DMS 273 (cell line): ENCODE results near the gene CPVL.

Source experiments
- DNase-seq: peaks from one replicate; lab custom pipeline; 2025; ENCODE audit not compliant: unreplicated experiment; lab: John Stamatoyannopoulos, UW

CPVL gene

DNA sequence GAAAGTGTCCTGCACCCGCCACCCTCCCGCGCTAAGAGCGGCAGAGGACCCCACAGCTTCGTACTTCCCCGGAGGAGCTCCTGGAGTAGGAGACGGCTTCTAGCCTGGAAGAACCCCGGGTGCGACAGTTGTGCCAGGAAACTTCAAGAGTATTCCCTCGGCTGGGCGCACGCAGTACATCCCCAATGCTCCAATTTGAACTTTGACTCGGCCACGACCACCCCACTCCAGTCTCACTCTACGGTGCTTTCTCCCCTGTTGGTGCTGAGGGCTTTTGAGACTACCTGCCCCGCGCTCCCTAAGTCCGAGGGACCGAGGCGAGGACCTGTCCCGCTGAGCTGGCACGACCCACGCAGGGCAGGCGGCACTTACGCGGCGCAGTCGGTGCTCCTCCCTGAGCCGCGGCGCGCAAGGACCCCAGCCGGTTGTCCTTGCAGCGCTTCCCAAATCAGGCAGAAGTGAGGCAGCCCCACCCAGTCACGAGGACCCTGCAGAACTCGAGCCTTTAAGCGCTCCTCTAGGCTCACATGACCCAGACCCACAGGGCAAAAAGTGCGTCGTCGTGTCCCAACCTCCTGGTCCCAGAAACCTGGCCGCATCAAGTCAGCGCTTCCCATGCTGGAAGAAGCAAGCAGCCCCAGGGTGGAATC, at the start of gene CPVL:
CPVL (minus strand) TSS at position 481 of the 650 bp plus-strand sequence. CDS start 25,476 bp downstream, outside the sequence.
- DNase-seq, result peak; percentile 99

DNA sequence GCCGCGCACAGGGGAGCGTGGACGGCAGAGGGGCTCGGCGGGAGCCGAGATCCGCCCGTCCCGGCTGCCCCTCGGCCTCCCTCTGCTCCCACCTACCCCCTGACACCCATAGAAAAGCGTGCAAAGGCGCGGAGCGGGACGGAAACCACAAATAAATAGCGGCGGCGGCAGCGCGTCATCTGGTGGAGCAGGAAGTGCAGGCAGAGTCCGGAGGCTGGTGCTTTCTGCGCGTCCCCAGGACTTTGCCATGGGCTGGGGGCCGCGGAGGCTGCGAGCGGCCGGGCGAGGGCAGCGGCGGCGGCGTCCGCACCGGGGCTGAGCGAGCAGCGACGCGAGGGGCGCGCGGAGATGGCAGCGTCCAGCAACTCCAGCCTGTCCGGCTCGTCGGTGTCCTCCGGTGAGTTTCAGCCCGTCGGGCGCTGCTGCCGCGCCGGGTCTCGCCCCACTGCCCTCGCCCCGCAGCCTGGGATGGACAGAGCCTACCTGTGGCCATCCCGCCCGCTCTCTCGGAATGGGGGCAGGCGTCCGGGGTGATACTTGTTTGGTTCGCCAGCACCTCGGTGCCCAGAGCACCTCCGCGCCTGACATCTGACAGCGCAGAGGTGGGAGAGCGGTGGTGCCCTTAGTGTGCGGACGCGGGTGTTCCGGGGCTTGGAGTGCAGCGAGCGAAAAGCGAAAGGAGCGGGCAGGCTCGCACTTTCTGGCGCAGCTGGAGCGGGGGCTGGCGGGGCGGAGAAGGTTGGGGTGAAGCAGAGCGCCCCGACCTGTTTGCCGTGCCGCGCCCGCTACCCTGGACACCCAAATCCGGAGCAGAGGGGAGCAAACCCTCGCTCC, 48.5 kb upstream of the CPVL start, which contains the start of gene CHN2:
CHN2 (plus strand) TSS at position 182 of the 834 bp plus-strand sequence.
- DNase-seq, result peak; percentile 94

DNA sequence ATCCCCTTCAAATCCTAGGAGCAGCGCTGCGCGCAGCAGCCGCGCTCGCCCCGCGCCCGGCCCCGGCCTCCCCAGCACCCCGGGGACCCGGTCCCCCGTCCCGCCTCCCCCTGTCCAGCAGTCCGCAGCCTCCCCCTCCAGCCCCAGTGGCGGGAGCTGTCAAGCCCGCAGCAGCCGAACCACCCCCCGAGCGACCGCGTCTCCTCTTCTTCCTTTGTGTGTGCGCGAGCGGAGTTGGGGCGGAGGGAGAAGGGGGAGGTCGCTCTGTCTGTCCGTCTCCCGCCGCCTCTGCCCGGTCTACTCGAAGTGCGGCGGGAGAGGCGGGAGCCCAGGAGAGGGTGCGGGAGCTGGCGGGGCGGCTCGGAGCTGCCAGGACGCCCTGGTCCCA, 47.9 kb upstream of the CPVL start:
- DNase-seq, result peak; percentile 92

DNA sequence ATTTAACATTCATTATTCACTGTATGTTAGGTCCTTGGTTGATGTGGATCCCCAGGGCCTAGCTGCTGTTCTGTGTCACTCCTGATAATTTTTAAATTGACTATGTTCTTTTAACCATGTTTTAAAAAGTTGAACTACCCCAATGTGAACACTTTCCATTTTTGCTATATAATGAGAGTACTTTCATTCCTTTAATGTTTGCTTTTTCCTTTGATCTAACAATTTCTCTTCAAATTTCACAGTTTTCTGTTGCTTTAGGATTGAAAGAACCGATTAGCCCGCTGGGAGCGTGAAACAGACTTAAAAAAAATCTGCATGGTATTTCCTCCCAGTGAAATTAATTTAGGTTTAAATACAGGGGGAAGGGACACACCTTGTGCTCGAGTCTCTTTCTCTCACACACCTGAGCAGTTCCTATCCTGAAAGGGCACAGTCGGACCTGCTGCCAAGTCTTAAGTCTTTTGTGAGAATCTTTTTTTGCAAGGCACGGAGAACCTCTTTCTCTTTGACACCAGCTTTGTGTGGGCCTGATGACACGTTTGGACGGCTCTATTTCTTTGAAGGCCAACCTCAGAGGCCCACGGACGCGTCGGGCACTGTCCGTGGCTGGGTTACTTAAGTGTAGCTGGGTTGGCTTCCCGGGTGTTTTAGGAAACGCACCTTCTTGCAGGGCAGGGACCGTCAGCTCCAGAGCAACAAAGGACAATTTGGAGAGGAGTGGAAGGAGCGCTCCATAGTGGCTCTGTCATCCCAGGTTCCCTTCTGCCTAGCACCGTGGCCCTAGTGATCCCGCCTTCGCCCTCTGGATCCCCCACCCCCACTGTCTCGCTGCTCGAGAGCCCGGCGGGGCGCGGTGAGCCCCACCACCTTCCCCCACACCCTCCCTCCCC, 47.2 kb upstream of the CPVL start:
- peak; percentile 79 for DNase-seq

DNA sequence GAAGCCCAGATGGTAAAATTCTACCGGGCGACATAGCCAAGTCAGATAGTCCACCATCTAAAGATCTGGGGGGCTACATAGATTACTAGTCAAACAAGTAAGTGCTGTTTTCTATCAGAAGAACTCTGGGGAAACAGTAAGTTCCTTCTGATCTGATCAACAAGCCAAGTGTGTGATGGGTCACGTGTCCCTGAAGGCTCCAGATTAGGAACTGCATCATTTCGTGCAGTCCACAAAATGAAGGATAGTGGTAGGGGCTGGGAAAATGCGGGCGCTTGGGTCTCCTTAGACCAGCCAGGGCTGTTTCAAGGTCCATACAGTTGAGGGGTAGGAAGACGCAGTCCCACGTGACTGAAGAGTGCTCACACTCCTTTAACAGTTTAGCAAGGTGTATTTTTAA, 46.5 kb upstream of the CPVL start:
- DNase-seq, result no peak

DNA sequence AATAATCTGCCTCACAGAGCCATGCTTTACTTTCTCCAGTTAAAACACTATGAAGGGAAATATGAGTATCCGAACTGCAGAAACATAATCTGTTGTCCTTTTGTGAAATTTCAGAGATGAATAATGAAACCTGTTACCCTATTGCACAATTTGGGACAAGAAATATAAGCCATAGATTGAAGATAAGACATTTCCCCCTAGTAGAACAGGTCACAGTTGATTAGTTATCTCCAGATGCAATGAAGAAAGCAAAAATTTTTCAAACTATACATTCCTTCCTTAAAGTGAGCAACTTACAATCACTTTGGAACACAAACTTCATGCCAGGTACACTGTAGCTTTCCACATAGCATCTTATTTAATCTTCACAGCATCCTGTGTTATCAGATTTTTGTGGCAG, 46.0 kb upstream of the CPVL start:
- no peak for DNase-seq

DNA sequence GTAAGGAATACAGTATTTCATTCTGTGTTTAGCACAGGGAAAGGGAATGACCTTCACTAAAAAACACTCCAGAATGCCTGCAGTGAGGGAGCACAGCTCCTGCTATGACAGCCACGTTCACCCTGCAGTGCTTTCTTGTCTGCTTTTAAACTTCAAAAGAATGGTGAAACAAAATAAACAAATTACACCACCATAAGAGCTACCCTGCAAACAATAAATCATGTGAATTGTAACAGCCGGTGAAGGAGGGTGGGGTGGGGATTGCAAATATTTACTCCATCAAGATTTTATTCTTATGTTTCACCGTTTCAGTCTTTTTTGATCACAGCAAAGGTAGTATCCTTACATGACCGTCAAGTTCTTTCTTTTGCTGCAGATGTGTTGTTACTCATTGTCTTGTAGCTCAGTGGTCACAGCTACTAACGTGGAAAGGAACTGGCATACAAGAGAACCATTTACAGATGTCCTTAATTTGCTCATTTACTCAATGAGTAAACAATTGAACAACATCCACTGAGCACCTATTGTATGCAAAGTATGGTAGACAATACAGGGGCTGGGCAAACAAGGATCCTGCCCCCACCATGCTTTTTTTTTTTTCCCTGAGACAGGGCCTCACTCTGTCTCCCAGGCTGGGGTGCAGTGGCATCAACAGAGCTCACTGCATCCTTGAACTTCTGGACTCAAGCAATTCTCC, 44.2 kb upstream of the CPVL start:
- no peak for DNase-seq

DNA sequence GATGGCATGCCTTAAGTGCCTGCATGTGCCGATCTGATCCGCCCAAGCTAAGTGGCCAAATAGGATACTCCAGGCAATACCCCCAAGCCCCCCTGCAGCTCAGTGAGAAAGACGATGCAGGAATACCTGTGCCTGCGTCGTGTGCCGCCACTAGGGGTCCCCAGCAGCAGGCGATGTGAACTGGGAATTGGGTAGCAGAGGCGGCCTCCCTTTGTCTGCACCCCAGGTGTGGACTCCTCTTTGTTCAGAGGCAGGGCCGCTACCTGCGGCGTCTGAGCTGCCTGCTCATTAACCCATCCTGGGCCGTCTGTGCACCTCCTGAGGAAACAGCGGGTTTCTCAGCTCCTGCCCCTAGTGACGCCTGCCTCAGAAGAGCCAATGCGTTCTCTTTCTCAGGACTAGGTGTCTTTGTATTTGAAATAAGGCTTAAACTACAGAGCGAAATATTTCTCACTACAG, 43.4 kb upstream of the CPVL start:
- DNase-seq, result peak; percentile 92

DNA sequence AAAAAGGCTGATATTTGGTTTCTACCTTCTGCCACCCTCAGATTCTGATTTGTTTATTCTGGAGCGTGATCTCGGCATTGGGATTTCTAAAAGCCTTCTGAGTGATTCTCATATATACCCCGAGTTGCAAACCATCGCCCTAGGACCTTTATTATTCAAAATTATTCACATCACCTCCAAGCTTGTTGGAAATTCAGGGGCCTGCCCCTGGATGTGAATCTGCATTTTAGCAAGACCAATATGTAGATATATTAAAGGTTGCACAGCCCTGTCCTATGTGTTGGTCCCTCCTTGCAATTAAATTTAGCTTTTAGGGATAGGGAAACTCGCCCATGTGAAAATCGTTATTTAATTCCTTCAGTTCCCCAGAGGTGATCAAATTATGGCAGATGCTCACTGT, 39.3 kb upstream of the CPVL start:
- DNase-seq, result no peak

DNA sequence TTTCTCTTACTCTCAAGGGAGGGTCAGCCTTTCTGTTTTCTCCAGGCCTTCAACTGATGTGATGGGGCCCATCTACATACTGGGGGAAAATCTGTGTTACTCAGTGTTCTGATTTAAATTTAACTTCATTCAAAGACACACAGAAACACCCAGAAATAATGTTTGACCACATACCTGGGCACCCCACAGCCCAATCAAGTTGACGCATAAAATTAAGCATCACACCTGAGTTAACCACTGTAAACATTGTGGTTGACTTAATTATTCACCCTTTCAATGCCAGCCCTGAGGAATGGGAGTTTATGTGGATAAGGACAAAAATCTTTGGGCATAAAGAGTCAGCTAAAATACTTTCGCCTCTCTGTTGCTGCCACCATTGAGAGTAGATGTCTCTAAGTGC, 38.3 kb upstream of the CPVL start:
- no peak for DNase-seq

DNA sequence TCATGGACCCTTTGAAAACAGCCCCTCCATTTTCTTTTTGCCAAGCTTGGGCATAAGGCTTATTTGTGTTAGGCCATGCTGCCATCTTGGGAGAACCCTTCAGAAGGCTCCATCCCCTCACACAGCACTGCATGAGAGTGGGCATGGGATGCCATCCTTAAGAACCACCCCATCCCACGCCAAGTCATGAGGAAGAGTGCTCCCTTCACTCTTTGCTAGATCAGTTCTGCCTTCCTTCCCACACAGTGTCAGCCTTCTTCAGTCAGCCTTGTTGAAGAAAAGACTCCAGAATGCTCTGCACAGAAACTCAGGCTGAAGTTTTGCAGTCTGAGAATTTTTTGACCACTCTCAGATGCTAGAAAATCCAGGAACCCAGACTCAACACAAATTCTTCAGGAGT, 32.8 kb upstream of the CPVL start:
- no peak for DNase-seq

DNA sequence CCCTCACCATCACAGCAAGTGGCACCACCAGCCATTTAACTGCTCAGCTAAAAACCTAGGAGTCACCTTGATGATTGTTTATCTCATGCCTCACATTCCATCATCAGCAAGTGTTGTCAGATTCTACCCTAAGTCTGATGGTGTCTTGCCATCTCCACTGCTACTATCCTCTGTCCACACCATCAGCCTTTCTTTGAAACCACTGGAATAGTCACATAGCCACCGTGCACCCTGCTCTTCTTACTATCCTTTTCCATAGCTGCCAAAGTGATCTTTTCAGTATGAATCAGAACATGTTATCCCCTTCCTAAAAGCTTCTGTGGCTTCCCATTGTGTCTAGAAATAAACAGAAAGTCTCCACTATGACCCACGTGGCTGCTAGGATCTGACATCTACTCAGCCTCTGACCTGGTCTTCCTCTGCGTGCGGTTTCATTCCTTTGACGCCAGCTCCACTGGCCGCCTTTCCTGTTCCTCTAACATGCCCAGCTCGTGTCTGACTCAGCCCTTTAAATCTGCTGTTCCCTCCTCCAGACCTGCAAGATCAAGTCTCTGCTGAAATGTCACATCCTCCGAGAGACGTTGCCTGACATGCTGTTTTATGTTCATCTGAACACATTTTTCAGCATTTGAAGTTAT, 31.7 kb upstream of the CPVL start:
- no peak for DNase-seq

DNA sequence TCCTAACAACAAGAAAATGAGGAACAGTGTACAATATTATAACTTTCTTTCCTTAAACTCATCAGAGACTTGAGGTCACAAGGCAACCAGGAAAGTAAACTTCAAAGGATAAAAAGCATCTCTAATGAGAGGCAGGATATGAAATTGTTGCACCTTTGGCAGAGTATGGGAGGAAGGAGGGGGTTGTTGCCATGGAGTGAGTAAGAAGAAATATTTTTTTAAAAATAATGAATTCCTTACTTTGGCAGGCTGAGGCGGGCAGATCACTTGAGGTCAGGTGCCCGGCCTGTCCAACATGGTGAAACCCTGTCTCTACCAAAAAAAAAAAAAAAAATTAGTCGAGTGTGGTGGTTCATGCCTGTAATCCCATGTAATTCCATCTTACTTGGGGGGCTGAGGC, 27.1 kb upstream of the CPVL start:
- no peak for DNase-seq

DNA sequence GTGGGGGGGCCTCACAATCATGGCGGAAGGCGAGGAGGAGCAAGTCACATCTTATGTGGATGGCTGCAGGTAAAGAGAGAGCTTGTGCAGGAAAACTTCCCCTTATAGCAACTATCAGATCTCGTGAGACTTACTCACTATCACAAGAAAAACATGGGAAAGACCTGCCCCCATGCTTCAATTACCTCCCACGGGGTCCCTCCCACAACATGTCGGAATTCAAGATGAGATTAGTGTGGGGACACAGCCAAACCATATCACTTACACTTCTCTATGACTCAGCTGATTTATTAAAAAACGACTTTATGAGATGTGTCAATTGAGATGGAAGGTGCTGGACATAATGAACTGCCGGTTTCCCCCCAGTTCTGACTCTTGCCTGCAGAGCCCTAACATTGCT, 24.4 kb upstream of the CPVL start:
- DNase-seq, result no peak

DNA sequence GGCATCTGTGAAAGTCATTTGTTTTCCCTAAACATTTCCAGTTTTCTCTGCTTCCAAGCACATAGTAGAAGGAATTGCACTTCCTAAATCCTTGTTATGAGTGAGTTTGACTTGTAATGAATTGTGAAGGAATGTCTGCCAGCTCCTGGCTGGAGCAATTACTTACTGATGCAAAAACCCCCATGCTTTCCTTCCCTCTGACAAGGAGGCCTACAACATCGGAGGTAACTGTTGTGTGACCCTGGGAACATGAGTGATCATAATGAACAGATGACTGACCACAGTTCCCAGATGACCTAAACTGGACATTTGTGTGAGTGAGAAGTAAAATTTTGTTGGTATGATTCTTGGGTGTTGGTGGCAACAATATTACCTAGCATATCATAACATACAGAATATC, 21.4 kb upstream of the CPVL start:
- no peak for DNase-seq

DNA sequence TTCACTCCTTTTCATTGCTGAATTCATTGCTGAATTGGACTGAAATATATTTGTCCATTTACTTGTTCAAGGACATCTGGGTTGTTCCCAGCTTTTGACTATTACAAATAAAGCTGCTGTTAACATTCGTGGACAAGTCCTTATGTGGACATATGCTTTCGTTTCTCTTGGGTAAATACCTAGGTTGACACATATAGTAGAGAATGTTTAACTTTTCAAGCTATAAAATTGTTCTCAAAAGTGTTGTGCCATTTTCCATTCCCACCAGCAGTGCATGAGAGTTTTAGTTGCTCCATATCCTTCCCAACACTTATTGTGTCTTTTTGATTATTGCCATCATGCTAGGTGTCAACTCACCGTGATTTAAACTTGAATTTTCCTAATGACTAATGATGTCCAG, 17.5 kb upstream of the CPVL start:
- no peak for DNase-seq

DNA sequence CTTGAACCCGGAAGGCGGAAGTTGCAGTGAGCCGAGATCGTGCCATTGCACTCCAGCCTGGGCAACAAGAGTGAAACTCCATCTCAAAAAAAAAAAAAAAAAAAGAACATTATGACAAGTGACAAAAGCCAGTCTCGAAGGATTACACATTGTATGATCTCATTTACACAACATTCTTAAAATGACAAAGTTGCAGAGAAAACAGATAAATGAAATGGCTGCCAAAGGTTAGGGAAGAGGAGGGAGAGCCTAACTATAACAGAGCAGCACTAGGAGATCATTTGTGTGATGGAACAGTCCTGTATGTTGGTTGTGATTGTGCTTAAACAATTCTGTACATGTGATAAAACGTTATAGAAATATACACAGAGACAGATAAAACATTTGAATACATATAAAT, 16.2 kb upstream of the CPVL start:
- no peak for DNase-seq

DNA sequence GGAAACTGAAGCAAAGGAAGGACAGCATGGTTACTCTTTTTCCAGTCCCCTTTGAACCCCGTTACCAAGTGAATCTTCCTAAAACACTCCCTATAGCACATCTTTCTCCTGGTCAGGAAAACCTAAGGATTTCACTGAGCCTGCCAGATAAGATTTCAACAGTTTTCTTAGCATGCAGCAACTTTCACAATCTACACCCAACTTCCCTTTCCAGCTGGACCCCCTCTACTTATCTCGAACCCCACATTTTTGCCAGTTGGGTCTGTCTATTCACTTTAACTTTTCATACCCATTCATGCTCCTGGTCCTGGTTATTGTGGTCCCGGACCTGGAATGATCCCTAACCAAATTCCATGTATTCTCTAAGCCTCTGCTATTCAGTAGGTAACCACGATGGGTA, 14.9 kb upstream of the CPVL start:
- DNase-seq, result no peak

DNA sequence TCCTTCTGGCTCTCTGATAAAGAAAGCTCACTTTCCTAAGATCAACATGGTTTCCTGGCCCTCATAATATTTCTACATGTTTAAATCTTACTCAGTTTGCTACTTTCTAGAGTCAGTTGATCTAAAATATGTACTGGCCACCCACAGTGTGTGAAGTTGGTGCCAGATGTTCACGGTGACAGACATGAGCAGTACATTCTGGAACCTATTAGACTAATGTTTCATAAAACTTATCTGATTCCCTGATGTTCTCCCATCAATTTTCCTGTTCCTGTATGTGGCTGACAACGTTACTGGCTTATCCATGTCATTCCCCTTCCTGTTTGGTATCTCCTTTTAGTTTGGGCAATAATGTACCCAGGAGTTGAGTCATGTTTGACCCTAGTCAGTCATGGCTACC, 13.7 kb upstream of the CPVL start:
- no peak for DNase-seq

DNA sequence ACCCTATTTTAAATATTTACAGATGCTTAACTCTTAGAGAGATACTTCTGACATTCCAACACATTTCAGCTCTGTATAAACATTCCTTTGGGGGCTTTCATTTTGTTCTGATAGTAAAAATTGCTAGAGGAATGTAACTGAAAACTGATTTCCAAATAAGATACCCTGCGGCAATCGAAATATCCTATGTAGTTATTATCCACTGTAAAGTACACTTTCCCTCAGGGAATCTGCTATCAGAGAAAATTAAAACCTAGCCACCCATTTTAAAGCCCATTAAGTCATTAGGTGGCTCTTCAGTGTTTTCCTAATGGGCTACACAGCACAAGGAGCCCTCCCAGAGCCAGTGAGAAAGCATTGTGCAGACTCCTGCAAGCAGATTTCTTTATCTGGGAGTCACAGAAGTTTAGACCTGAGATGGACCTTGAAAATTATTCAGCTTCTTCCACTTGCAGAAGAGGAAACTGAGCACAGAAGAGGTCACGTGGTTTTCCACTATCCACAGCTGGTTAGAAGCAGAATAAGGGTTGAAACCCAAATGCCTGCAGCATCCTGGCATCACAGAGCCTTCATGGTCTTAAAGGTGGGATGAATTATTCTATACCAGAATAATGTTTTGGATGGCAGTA, 12.6 kb upstream of the CPVL start:
- DNase-seq, result no peak
